Smooth muscle cell (in vitro differentiated cells): ENCODE data around the gene SRGAP3. TPM values are rescaled to one million over a fixed set of nuclear protein-coding genes. Genes with fewer than 3 reads are reported as not detected.

Experiments
- DNase-seq: peaks from one replicate; lab custom pipeline; 2025; ENCODE audit not compliant: unreplicated experiment; lab: John Stamatoyannopoulos, UW
- H2AFZ ChIP-seq: fragments of 200-600 bp; sonication (generic); 2 replicates; pipeline ENCODE4 v1.6.0; 2016; ENCODE audit warnings: antibody characterized with exemption, low read depth, mild to moderate bottlenecking
- H3F3A ChIP-seq: fragments of 200-600 bp; sonication (generic); 2 replicates; pipeline ENCODE4 v1.6.0; 2017; ENCODE audit warnings: antibody characterized with exemption, low read depth
- H3K27ac ChIP-seq: fragments of 200-600 bp; sonication (generic); 2 replicates; pipeline ENCODE4 v1.5.1; 2016; ENCODE audit warnings: low read depth, mild to moderate bottlenecking
- H3K27me3 ChIP-seq: fragments of 200-600 bp; sonication (generic); 2 replicates; pipeline ENCODE4 v1.6.1; 2016; ENCODE audit warnings: low read depth, mild to moderate bottlenecking
- H3K36me3 ChIP-seq: fragments of 200-600 bp; sonication (generic); 2 replicates; pipeline ENCODE4 v1.5.1; 2016; ENCODE audit warnings: low read depth
- H3K4me1 ChIP-seq: fragments of 200-600 bp; sonication (generic); 2 replicates; pipeline ENCODE4 v1.5.1; 2016; ENCODE audit warnings: low read depth
- H3K4me2 ChIP-seq: fragments of 200-600 bp; sonication (generic); 2 replicates; pipeline ENCODE4 v1.6.0; 2016; ENCODE audit warnings: mild to moderate bottlenecking
- H3K4me3 ChIP-seq: fragments of 200-600 bp; sonication (generic); 2 replicates; pipeline ENCODE4 v1.5.1; 2016; ENCODE audit warnings: mild to moderate bottlenecking
- H3K79me2 ChIP-seq: fragments of 200-600 bp; sonication (generic); 2 replicates; pipeline ENCODE4 v1.6.0; 2016; ENCODE audit warnings: low read depth, mild to moderate bottlenecking
- H3K9ac ChIP-seq: fragments of 200-600 bp; sonication (generic); 2 replicates; pipeline ENCODE4 v1.6.0; 2016; ENCODE audit warnings: low read depth
- H3K9me3 ChIP-seq: fragments of 200-600 bp; sonication (generic); replicated peaks from 2 replicates; pipeline ENCODE4 v1.5.1; 2016; ENCODE audit warnings: low read depth
- H4K20me1 ChIP-seq: fragments of 200-600 bp; sonication (generic); 2 replicates; pipeline ENCODE4 v1.6.0; 2016; ENCODE audit warnings: low read depth
- WGBS: methylation state at CpG from one replicate; pipeline ENCODE4 v1.1.7; 2016; ENCODE audit warnings: low lambda C conversion rate; 5-methylcytosine and 5-hydroxymethylcytosine counted together
- polyA plus RNA-seq: library from polyadenylated mRNA; unstranded; fragments of >200 nt; fragmentation: Nextera tagmentation; extraction: Ambion mirVana; gene quantifications from 2 replicates; pipeline ENCODE4 v1.2.1, GENCODE V29; 2016
- total RNA-seq: library from RNA; depleted of rRNA; stranded (reverse); fragments of >200 nt; gene quantifications from 2 replicates; pipeline ENCODE4 v1.2.3, GENCODE V29; 2014
- TF ChIP-seq, protein P1 (sequence below): fragments of 200-600 bp; sonication (generic); IDR thresholded peaks from 2 replicates; pipeline ENCODE4 v1.5.1; 2017; ENCODE audit warnings: borderline replicate concordance, mild to moderate bottlenecking, antibody characterized with exemption; ENCODE audit not compliant: insufficient read depth, poor library complexity, severe bottlenecking

SRGAP3 gene
- total and polyA plus RNA-seq, 2 experiments from 2014 or later, result 1.5 to 3.1 TPM

DNA sequence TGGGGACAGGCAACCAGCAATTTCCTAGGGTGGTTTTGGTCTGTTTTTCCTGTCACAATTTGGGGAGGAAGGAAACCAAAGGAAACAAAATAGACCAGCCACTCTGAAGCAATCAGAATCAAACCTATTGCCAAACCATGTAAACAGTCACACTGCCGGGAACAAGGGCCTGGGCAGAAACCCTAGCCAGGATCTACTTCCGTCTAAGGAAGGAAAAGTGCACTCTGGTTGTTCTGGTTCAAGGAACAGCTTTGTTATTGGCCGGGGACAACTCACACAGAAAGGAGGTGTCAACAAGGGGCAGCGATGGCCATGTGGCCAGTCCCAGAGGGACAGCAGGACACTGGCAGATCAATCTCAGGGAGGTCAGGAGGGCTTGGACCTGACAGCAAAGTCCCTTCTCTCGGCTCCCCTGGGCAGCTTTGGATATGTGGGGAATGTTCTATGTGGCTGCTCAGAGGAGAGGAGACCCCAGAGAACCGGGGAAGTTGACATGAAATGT is 268.6 kb downstream of the SRGAP3 start:
- TF ChIP-seq, protein P1, sequence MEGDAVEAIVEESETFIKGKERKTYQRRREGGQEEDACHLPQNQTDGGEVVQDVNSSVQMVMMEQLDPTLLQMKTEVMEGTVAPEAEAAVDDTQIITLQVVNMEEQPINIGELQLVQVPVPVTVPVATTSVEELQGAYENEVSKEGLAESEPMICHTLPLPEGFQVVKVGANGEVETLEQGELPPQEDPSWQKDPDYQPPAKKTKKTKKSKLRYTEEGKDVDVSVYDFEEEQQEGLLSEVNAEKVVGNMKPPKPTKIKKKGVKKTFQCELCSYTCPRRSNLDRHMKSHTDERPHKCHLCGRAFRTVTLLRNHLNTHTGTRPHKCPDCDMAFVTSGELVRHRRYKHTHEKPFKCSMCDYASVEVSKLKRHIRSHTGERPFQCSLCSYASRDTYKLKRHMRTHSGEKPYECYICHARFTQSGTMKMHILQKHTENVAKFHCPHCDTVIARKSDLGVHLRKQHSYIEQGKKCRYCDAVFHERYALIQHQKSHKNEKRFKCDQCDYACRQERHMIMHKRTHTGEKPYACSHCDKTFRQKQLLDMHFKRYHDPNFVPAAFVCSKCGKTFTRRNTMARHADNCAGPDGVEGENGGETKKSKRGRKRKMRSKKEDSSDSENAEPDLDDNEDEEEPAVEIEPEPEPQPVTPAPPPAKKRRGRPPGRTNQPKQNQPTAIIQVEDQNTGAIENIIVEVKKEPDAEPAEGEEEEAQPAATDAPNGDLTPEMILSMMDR, result no peak
- DNase-seq, result no peak
- peaks cover 3% of the 10 kb centered on the region for H3K4me1 ChIP-seq

DNA sequence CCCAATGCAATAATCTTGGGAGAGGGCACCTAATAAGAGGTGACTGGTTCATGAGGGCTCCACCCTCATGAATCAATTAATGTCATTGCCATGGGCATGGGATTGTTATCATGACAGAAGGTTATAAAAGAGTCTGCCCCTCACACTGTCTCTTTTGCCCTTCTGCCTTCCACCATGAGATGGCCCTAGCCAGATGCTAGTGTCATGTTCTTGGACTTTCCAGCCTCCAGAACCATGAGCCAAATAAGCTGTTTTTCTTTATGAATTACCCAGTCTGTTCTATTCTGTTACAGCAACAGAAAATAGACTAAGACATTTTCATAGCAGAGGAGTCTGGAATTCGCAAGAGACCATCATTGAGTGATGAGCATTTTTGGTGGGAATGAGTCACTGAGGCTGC is 270.2 kb downstream of the SRGAP3 start:
- H2AFZ ChIP-seq, result no peak overlapping the region
- no peak for DNase-seq
- no peaks in the 10 kb centered on the region for H3K9me3 ChIP-seq
- 71% methylated on average over 1 of the region's 1 CpG for WGBS
- H3F3A ChIP-seq, result peaks cover 6% of the 10 kb centered on the region
- TF ChIP-seq, protein P1, result no peak
- H3K4me2 ChIP-seq, result no peak overlapping the region
- H3K4me3 ChIP-seq, result no peak overlapping the region
- H3K27me3 ChIP-seq, result no peaks in the 10 kb centered on the region
- H3K27ac ChIP-seq, result no peak overlapping the region
- H4K20me1 ChIP-seq, result no peaks in the 10 kb centered on the region
- no peak overlapping the region for H3K9ac ChIP-seq
- no peaks in the 10 kb centered on the region for H3K36me3 ChIP-seq
- peaks cover 3% of the 10 kb centered on the region for H3K4me1 ChIP-seq
- H3K79me2 ChIP-seq, result no peaks in the 10 kb centered on the region

More for the DNA sequence above, 268.6 kb downstream of the SRGAP3 start:
- no peaks in the 10 kb centered on the region for H3K79me2 ChIP-seq
- H4K20me1 ChIP-seq, result no peaks in the 10 kb centered on the region
- no peak overlapping the region for H3K9ac ChIP-seq
- peaks cover 6% of the 10 kb centered on the region for H3F3A ChIP-seq
- no peak overlapping the region for H3K4me2 ChIP-seq
- WGBS, result 90% methylated on average over 6 of the region's 6 CpGs
- no peak overlapping the region for H3K27ac ChIP-seq
- H2AFZ ChIP-seq, result no peak overlapping the region
- H3K9me3 ChIP-seq, result no peaks in the 10 kb centered on the region
- H3K27me3 ChIP-seq, result no peaks in the 10 kb centered on the region
- no peaks in the 10 kb centered on the region for H3K36me3 ChIP-seq
- H3K4me3 ChIP-seq, result no peak overlapping the region

DNA sequence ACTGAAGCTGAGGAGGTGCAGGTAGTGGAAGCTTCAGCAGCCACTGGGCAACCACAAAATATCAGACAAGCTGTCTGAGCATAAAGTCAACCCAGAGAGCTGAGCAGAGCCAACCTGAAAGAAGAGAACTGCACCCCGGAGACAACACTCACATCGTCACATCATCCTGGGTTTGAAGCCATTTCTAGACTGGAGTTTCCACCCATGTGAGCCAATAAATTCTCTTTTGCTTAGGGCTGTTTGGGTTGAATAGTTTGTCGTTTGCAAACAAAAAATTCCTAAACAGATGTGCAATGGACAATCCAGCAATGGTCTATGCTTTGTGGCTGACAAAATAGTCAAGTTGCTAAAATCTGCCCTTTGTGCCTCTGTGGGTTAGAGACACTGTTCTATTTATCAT is 270.9 kb downstream of the SRGAP3 start:
- WGBS, result 89% methylated on average over 3 of the region's 3 CpGs
- no peak overlapping the region for H3K9ac ChIP-seq

More for the DNA sequence above, 270.9 kb downstream of the SRGAP3 start:
- Histone ChIP-seq H3K4me2 (no peak overlapping the region), H3K36me3 (no peaks in the 10 kb centered on the region), H3K4me1 (peaks cover 3% of the 10 kb centered on the region), H3K9me3 (no peaks in the 10 kb centered on the region), H3K4me3 (no peak overlapping the region), H2AFZ (no peak overlapping the region), H4K20me1 (no peaks in the 10 kb centered on the region), H3K27ac (no peak overlapping the region), H3F3A (peaks cover 6% of the 10 kb centered on the region), H3K79me2 (no peaks in the 10 kb centered on the region), H3K27me3 (no peaks in the 10 kb centered on the region)
- DNase-seq, result no peak
- TF ChIP-seq, protein P1, result no peak
